Stimulated activated naive CD8-positive, alpha-beta T cell treated with anti-CD3 and anti-CD28 coated beads, Interleukin-15, amount 100 ng/mL, for 72 hours (primary cell): ENCODE measurements around the gene NUP214.

Experiments used
- ATAC-seq: fragments of 150-1000 bp; cut with Tn5 transposase; 2 replicates; pipeline ENCODE4 v1.10.0; 2021; ENCODE audit warnings: mild to moderate bottlenecking, moderate library complexity
- DNase-seq, 2 donors: peaks; one replicate each; pipeline ENCODE4 v3.0.0; 2021 to 2022
- H3K27ac Mint-ChIP-seq, 2 donors: one replicate each; pipeline ENCODE4 v1.8.0; 2022; ENCODE audit warnings: mild to moderate bottlenecking in 2 of 2, mixed read lengths in 2 of 2, moderate library complexity in 2 of 2
- H3K27me3 Mint-ChIP-seq: one replicate; pipeline ENCODE4 v1.8.0; 2022; ENCODE audit warnings: mixed read lengths
- H3K4me1 Mint-ChIP-seq: one replicate; pipeline ENCODE4 v1.8.0; 2022; ENCODE audit warnings: mild to moderate bottlenecking, mixed read lengths
- H3K4me3 Mint-ChIP-seq, 2 donors: one replicate each; pipeline ENCODE4 v1.8.0; 2022; ENCODE audit warnings: mild to moderate bottlenecking in 2 of 2, mixed read lengths in 2 of 2, moderate library complexity in 1 of 2
- H3K9me3 Mint-ChIP-seq, 2 donors: one replicate each; pipeline ENCODE4 v1.8.0; 2022; ENCODE audit warnings: mixed read lengths in 2 of 2

Gene NUP214

DNA sequence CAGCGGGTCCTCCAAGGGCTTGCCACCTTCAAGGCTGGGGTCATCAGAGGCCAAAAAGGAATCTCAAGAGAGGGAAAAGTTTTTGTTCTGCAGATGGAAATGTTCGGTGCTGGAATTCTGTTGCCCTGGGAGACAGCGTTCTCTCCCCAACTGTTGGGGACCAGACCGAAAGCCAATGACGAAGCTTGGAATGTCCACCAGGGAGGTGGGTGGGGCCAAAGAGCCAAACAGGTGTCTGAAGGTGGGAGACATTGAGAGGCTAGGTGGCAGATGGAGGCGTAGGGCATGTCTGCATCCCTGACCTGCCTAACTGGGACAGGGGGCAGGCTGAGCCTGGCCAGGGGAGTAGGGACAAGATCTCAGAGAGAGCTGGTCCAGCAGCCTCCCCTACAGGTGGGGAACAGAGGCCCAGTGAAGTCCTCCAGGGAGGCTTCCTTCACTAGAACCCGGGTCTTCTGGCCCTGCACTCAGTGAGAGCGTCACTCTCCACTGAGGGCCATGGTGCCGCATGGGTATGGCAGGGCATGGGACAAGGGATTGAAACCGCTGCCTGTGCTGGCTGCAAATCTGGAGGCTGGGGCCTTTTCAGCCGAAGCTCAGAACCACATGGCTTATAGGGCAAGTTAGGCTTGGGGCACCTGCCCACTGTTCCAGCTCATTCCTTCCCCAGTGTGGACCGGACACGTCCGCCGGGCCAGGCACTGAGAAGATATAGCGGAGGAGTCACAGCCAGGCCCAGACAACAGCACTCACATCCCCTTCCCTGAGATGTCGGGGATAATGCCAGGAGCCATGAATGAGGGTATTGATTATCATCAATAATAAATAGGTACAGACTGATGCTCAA is 156.0 kb downstream of the NUP214 start:
- Mint-ChIP-seq H3K27me3 (peaks cover 29% of the 10 kb centered on the region), H3K9me3 (no peaks in the 10 kb centered on the region), H3K27ac (no peak overlapping the region), H3K4me1 (peaks cover 25% of the 10 kb centered on the region), H3K4me3 (peak overlapping the region; percentile 41 to 71)
- no peak for DNase-seq
- no peak for ATAC-seq

DNA sequence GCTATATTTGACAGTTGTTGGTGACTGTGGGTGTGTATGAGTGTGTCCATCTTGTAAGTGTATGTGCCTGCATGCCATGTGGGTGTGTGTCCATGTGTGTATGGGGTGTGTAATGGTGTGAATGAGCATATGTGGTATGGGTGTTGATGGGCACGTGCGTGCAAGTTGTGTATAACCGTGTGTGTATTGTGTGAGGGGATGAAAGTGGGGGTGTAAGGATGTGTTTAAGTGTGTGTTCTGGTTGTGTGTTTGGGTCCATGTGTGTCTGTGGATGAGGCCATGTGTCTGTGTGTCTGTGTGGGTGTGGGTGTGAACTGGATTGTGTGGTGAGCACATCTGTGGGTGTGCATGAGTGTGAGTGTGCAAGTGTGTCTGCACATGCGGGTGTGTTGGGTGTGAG is 156.8 kb downstream of the NUP214 start:
- H3K9me3 Mint-ChIP-seq = no peaks in the 10 kb centered on the region
- H3K27ac Mint-ChIP-seq = no peak overlapping the region
- ATAC-seq (no peak), DNase-seq (no peak)
- H3K4me1 Mint-ChIP-seq = peaks cover 25% of the 10 kb centered on the region
- H3K27me3 Mint-ChIP-seq = peaks cover 29% of the 10 kb centered on the region
- H3K4me3 Mint-ChIP-seq = peak overlapping the region; percentile 41 to 71

DNA sequence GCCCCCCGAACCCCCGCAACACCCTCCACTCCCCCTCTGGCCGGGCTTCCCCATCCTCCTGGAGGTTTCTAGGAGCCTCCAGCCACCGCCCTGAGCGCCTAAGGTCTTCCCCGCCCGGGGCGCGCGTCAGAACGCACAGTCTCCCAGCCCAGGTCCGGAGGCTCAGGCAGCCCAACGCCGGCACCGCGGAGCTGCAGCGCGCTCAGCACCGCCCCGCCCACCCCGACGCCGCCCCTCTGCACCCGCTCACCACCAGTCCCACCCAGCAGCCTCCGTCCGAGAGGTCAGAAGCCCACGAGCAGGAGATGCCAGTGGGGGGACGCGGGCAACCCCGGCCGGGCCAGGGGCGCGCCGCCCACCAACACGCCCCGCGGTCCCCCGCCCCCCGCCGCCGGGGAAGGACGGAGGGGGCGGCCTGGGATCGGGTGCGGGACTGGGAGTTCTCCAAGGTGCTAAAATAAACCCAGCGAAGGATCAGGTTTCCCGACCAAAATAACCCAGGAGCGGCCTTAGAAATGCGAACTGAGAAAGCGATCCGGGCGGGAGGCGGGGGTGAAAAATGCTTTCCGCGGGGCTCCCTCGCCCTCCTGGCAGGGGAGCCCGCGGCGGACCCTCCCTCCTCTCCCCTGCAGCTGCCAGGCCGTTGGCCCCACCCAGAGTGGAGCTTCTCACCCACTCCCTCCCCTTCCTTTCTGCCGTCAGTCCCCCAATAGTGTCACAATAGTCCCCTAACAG is 157.5 kb downstream of the NUP214 start:
- peaks cover 29% of the 10 kb centered on the region for H3K27me3 Mint-ChIP-seq
- no peak overlapping the region for H3K27ac Mint-ChIP-seq
- DNase-seq (no peak), ATAC-seq (peak; percentile 36)
- H3K4me1 Mint-ChIP-seq = peaks cover 25% of the 10 kb centered on the region
- H3K4me3 Mint-ChIP-seq = peak overlapping the region; percentile 29 to 71
- H3K9me3 Mint-ChIP-seq = no peaks in the 10 kb centered on the region
